NCI-H2196 (cell line): ENCODE results near the gene CEP97.
A peak's percentile ranks its signal among the peaks of the same experiment; 100 is the strongest.

Experiments used
- DNase-seq: peaks from one replicate; lab custom pipeline; 2025; ENCODE audit not compliant: unreplicated experiment; lab: John Stamatoyannopoulos, UW

Gene CEP97

GRCh38 chr3:101811875-101812274 lies 87.5 kb downstream of the CEP97 start:
- no peak for DNase-seq

- no peak for DNase-seq
Measured at GRCh38 chr3:101812895-101813294, 88.5 kb downstream of the CEP97 start.

- DNase-seq, result peak; percentile 51
Measured at GRCh38 chr3:101813817-101814440, 89.5 kb downstream of the CEP97 start.

GRCh38 chr3:101814835-101815234 lies 90.4 kb downstream of the CEP97 start:
- peak; percentile 24 for DNase-seq

GRCh38 chr3:101816215-101817149 lies 92.1 kb downstream of the CEP97 start:
- DNase-seq, result no peak

- no peak for DNase-seq
Measured at GRCh38 chr3:101817992-101818391, 93.6 kb downstream of the CEP97 start.

GRCh38 chr3:101819649-101820206 lies 95.3 kb downstream of the CEP97 start:
- no peak for DNase-seq
